HG03442 (cell line): ENCODE data around the gene RAD51B.
"Not testable (repeated sequence)": the region's sequence is repeated elsewhere in the genome, so short reads cannot be mapped to it uniquely, and the experiment has no call there.

Experiments used
- ATAC-seq: cut with Tn5 transposase; IDR thresholded peaks from one replicate; pipeline ENCODE4 v1.9.1; 2021; ENCODE audit warnings: mild to moderate bottlenecking, moderate library complexity; ENCODE audit not compliant: unreplicated experiment

Gene RAD51B

DNA sequence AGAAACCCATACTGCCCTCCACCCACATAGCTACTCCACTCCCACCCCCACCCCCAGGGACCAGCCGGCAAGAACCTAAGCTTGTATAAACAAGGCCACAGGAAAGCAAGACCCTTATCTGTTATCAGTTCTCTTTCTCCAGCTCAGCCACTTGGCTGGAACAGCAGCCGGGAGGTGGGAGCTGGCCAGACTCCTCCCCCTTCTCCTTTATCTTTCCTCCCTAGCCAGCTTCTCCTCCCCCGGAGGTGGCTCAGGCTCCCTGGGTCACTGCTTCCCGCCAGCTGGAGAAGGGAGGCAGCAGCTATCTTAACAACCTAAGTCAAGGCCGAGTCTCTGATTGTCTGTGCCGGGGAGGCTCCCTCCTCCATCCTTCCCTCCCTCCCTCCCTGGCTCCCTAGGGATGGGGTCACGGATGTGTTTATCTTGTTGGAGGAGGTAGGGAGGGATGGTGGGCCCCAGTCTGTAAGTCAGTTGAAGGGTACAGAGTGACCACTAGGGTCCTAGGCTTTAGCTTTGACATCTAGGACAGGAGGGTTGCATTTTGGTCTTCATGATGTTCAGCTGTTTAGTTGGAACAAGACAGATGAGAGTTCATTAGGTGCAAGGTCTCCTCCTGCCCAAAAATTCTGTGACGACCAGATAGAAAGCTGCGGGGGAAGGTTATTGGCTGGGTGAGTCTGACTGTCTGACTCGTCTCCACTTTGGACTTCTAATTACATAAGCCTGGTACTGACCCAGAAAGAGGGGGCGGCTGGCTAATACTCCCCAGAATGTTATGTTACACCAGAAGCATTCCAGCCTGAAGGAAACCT lies 943.6 kb downstream of the RAD51B start:
- ATAC-seq, result no peak

DNA sequence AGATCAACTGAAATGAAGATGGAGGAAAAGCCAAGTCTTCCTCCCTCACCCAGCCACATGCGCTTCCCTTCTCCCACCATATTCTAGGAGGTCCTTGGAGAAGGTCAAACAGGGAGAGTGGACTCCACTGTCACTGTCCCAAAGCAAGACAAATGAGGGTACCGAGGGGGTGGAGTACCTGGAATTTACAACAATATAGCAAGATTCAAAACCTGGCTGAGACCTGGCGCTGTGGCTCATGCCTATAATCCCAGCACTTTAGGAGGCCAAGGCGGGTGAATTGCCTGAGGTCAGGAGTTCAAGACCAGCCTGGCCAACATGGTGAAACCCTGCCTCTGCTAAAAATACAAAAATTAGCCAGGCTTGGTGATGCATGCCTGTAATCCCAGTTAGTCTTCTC lies 944.3 kb downstream of the RAD51B start:
- not testable (repeated sequence) for ATAC-seq

DNA sequence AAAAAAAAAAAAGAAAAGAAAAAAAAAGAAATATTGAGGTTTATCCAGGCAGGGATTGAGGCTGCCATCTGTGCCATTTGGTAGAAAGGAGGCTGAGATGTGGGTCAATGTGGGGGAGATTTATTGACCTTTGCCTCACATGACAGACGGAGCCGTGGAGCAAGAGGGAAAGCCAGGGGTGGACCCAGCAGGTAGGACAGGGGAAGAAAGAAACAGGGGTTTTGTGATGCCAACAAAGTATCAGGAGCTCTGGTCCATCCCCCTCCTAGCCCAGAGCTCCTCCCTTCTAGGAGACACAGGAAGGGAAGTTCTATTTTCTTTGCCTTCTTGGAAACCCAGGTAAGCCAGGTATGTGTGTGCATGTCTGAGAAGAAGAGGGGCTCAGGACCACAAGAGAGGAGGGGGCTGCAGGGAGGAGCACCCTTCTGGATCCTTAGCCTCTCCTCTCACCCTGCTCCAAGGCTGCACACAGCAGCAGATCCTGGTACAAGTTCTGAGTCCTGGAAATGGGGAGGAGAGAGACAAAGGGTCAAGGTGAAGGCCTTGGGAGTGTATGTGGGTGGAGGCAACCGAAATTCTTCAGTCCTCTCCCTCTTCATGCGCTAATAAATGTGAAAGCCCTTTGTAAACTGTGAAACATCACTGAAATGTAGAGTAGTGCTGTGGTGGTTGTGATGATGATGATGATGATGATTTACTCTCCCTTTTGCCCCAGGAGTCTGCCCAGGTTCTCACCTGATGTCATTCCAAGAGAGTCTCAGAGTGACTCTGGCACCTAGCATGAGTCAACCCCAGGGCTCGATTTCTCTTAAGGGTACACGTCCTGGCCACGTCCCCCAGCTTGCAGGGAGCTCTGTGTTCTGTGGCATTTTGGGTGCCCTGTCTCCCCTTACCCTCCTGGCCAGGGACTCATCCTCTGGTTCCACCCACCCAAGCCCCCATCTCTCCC lies 947.0 kb downstream of the RAD51B start:
- no peak for ATAC-seq

DNA sequence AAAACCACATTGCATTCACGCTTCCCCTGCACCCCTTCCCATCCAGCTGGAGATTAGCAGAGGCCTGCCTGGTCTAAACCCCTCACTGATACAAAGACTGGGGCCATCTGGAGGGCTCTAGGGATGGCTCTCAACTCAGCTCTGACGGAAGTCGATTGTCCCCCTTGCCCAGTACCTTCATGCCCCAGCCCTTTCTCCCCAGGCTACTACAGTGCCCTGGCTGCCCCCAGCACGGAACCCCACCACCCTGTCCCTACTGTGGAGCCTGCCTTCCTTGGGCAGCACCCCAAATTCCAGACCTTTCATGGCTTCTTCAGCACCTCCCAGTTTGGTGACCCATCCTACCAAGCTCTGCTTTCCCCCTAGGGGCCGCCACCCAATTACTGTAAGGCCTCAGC lies 947.7 kb downstream of the RAD51B start:
- no peak for ATAC-seq

DNA sequence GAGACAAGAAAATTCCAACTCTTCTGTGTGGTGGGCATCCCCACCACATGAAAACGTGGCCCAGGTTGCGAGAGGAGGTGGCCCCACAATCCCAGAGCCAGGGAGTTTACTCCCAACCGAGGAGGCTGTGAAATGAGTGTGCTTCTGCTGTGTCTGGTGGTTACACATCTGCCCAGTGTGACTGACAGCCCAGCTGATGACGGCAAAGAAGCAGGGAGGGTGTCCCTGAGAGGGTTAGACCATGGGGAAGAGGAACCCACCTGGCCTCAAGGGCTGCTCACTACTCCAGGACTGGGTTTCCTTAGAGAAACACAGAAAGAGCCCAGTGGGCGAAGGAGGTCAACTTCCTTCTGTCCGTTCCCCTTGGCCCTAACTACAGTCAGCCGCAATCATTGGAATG lies 948.7 kb downstream of the RAD51B start:
- no peak for ATAC-seq

DNA sequence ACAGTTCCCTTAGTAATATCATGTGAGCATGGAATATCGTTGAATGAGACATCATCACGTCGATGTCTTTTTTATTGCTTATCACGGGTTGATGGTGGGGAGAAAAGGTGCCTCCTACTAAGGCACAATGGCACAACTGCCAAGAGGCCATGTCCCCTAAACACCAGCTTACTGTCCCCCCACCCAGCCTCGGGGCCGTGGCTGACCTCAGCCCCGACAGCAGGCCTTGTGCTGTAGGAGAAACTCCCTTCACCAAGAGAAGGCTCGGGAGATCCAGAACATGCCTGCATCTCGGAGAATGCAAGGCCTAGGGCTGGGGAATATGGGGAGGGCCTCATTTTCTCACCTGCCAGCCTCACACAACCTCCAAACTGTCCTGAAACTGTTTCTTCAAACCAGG lies 950.5 kb downstream of the RAD51B start:
- ATAC-seq, result no peak

DNA sequence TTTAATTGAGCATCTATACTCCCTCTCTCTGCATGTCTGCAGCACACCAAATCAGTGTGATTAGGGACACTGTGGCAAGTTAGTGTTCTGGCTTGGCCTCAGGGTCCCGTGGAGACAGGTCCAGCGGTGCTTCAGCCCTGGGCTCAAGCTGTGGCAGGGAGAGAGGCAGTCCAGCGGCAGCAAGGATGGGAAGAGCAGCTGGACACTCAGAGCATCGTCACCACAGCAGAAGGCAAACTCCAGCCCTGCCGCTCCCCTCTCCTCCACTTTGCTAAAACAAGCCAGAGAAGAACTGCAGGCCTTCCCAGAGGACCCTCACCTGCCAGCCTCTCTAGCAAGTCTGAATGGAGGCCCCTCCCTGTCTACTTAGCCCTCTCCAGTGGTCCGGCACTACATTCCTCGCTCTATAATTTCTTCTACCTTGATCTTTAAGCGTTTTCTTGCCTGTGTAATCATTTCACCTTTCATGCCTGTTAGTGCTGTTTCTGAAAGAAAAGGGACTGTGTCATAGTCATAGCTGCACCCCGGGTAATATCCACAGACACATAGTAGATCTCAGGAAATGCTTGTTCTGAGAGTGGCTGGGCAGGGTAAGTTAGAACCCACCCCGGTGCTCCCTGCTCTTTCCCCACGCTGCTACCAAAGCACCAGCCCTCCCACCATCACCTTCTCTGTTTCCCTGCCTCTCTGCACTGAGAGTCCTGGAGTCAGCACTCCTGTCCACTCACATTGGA lies 951.1 kb downstream of the RAD51B start:
- no peak for ATAC-seq

DNA sequence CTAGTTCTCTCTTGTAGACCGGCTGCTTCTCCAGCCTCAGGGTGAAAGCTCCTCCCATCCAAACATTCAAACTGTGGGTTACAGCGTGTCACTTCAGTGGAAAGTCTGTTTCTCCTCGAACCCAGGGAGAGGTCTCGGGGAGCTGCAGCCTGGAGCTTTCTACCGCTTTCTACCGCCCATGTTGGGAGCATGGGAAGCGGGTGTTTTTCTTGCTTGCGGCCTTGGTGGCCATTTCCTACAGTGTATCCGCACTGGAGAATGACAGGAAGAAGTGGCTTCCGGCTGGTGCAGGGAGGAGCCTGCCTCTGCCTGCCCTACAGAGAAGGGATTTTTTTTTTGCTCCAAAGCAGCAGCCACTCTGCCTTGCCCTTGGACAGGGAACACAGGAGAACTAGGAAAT lies 952.1 kb downstream of the RAD51B start:
- no peak for ATAC-seq

DNA sequence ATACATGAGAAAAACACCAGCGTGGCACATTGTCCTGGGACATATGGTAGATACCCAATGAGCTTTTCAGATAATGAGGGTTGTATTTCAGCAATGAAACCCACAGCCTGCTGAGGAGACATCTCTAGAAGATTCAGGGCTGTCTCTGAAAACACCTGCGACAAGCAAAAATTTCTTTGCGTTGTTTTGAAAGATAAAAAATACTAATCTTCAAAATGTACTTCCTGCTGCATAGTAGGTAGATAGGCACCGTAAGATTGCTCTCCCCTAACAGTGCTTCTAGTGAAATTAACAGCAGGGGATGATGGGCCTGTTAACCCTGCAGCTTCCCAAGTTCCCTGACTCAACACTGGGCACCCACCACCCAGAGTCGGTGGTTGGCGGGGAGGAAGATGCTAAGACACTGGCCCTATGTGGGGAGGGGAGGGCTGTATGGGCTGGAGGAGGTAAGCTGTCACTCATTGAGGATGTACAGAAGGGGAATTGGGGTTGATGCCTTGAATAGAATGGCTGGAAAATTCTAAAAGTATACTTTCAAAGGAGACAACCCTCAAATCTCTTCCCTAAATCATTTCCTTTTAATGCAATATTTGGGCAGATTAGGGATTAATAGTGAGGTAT lies 953.3 kb downstream of the RAD51B start:
- ATAC-seq, result no peak

DNA sequence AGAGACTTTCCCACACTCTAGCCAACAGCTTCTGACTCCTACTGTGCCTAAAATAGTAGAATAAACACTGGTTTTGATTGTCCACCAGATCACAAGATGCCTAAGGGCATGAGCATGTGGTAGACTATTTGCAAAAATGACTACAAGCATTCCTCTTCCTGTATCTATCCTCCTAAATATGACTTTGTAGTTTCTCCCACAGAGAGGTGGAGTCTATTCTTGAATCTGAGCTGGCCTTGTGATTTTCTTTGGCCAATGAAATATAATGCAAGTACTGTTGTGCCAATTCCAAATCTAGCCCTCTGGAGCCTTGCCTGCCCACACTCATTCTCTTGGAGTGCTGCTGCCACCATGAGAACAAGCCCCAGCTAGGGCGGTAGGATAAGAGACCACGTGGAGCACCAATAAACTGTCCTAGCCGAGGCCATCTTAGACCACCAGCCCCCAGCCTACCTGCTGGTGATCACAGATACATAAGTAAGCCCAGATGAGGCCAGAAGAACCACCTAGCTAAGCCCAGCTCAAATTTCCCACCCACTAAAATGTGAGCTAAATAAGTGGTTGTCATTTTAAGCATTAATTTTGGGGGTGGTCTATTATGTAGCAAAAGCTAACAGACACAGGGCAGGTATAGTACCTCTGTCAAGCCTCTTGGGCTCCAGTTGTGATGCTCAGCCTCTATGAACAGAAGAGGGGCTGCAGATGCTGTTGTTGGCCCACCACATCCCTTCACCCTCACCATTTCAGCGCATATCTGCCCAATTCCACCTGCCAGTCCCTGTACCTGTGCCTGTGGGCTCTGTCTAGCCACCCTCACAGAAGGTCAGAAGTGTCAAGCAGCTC lies 955.4 kb downstream of the RAD51B start:
- ATAC-seq, result no peak

DNA sequence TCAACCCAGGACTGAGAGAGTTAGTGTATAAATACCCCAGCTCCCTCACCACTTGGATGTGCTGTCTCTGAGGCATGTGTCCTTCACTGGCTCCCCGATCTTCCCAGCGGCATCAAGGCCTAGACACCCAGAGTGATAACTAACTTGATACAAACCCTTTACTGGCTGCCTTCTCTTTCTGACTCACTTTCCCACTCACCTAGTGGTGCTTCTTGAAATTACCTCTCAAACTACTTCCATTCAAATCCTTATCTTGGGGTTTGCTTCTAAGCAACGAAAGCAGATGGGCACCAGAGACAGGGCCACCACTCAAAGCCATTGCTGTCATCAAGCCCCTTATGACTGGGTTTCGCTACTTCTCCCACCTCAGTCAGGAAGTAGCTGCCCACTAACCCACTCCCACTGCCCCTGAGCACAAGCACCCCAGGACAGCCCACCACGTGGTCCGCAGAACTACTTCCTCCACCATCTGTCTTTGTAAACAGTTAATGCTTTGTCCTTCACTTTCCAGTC lies 956.1 kb downstream of the RAD51B start:
- no peak for ATAC-seq

DNA sequence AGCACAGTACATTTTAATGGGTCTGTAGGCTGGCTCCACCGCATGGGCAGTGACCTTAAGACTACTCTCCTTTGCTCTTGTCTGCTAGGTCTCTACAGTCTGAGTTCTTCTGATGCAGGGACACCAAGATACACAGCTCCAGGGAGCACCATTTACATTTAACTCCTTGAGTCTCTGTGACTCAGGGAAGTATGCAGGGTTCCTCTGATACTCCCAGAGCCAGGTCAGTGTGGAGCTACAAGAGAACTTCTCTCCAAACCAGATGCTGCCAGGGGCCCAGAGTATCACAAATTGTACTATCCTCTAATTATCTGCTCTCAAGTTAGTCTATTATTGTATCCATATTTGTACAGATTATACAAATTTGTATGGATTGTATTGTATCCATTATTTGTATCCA lies 958.1 kb downstream of the RAD51B start:
- ATAC-seq, result no peak
